ENCODE measurements around the gene AASDH. TPM values are rescaled to one million over a fixed set of nuclear protein-coding genes. Genes with fewer than 3 reads are reported as not detected.

The AASDH gene
- total RNA-seq, 1 experiment from 2014 or later = 12.6 TPM

DNA sequence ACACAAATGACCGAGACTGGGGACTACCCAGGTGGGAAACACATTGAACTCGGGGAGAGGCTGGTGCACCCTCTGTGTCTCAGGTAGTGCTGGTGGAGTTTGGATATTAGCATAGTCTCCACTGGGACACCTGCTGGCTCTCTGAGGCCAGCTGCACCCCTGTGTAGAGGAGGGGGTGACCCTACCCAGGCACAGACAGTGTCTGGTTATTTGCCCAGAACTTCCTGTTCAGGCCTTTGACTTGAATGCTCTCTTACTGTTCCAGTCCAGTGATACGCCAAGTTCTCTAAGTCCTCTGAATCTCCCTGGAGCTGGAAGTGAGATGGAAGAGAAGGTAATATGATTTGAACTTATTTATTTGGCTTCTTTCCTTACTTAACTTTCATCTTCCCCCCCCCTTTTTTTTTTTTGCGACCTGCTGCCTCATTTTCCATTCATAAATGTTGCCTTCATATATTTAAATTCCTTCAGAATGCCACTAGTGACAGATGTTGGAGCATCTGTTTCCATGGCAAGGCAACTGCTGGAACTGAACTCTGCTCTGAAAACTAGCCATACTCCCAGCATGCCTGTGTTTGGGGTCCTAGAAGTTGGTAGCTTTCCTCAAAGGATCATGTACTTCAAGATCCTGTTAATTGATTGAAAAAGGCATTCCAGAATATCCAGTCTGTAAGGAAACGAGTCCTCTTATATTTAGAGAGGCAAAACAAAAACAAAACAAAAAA, 76.7 kb downstream of the AASDH start:
- no peaks in the 10 kb centered on the region for H3K4me1 Mint-ChIP-seq
- no peak overlapping the region for H3K4me3 Mint-ChIP-seq
- no peak for DNase-seq (ENCODE audit: low spot score)
- H3K9me3 Mint-ChIP-seq = no peaks in the 10 kb centered on the region
- TF ChIP-seq, protein P1, sequence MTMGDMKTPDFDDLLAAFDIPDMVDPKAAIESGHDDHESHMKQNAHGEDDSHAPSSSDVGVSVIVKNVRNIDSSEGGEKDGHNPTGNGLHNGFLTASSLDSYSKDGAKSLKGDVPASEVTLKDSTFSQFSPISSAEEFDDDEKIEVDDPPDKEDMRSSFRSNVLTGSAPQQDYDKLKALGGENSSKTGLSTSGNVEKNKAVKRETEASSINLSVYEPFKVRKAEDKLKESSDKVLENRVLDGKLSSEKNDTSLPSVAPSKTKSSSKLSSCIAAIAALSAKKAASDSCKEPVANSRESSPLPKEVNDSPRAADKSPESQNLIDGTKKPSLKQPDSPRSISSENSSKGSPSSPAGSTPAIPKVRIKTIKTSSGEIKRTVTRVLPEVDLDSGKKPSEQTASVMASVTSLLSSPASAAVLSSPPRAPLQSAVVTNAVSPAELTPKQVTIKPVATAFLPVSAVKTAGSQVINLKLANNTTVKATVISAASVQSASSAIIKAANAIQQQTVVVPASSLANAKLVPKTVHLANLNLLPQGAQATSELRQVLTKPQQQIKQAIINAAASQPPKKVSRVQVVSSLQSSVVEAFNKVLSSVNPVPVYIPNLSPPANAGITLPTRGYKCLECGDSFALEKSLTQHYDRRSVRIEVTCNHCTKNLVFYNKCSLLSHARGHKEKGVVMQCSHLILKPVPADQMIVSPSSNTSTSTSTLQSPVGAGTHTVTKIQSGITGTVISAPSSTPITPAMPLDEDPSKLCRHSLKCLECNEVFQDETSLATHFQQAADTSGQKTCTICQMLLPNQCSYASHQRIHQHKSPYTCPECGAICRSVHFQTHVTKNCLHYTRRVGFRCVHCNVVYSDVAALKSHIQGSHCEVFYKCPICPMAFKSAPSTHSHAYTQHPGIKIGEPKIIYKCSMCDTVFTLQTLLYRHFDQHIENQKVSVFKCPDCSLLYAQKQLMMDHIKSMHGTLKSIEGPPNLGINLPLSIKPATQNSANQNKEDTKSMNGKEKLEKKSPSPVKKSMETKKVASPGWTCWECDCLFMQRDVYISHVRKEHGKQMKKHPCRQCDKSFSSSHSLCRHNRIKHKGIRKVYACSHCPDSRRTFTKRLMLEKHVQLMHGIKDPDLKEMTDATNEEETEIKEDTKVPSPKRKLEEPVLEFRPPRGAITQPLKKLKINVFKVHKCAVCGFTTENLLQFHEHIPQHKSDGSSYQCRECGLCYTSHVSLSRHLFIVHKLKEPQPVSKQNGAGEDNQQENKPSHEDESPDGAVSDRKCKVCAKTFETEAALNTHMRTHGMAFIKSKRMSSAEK (CRISPR knock-in tag; IDR thresholded peaks at IDR 0.05; ENCODE audit: borderline replicate concordance) = no peak
- TF ChIP-seq ZNF263 (CRISPR knock-in tag; IDR thresholded peaks at IDR 0.05; ENCODE audit: low read depth) (no peak), TEAD4 (CRISPR knock-in tag; IDR thresholded peaks at IDR 0.05) (no peak), SMAD4 (CRISPR knock-in tag; IDR thresholded peaks at IDR 0.05) (no peak), ATF1 (CRISPR knock-in tag; IDR thresholded peaks at IDR 0.05) (no peak)
- TF ChIP-seq, protein P2, sequence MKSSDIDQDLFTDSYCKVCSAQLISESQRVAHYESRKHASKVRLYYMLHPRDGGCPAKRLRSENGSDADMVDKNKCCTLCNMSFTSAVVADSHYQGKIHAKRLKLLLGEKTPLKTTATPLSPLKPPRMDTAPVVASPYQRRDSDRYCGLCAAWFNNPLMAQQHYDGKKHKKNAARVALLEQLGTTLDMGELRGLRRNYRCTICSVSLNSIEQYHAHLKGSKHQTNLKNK (CRISPR knock-in tag; IDR thresholded peaks at IDR 0.05) = no peak
- TF ChIP-seq, protein P3, sequence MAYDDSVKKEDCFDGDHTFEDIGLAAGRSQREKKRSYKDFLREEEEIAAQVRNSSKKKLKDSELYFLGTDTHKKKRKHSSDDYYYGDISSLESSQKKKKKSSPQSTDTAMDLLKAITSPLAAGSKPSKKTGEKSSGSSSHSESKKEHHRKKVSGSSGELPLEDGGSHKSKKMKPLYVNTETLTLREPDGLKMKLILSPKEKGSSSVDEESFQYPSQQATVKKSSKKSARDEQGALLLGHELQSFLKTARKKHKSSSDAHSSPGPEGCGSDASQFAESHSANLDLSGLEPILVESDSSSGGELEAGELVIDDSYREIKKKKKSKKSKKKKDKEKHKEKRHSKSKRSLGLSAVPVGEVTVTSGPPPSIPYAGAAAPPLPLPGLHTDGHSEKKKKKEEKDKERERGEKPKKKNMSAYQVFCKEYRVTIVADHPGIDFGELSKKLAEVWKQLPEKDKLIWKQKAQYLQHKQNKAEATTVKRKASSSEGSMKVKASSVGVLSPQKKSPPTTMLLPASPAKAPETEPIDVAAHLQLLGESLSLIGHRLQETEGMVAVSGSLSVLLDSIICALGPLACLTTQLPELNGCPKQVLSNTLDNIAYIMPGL (CRISPR knock-in tag; IDR thresholded peaks at IDR 0.05) = no peak
- ChIA-PET CTCF (interaction anchor here (1.6 kb wide), 1 partner anchor 362 kb away, joined by 4 read pairs; the partner anchor contains the start of gene CEP135), POLR2A (no interaction called here)
- H3K27ac Mint-ChIP-seq = no peak overlapping the region
- H3K27me3 Mint-ChIP-seq (ENCODE audit: low read depth) = no peaks in the 10 kb centered on the region
- H3K36me3 Mint-ChIP-seq = peaks cover 12% of the 10 kb centered on the region
- no peak for ATAC-seq

DNA sequence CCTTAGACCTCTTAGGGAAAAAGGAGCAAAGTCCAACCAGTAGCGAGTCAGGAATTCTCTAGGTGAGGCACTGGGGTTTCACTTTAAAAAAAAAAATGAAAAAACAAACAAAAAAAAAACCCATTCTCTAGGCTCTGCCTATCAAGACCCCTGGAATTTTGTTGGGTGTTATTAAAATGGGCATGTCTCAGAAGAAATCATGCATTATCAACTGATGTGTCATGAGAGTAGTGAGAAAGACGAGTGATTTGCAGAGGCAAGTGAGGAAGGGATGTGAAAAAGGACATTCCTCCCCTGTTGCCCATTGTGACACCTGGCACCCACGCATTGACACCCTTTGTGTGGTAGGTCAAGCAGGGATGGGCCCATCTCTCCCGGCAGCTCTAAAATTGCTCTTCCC, 78.9 kb downstream of the AASDH start:
- DNase-seq (ENCODE audit: low spot score) (no peak), ATAC-seq (no peak)
- no peaks in the 10 kb centered on the region for H3K27me3 Mint-ChIP-seq (ENCODE audit: low read depth)
- CTCF ChIA-PET = no interaction called here
- H3K27ac Mint-ChIP-seq = no peak overlapping the region
- peaks cover 5% of the 10 kb centered on the region; the same call in 1 of the 2 replicates for H3K36me3 Mint-ChIP-seq
- no peaks in the 10 kb centered on the region for H3K4me1 Mint-ChIP-seq
- no peaks in the 10 kb centered on the region for H3K9me3 Mint-ChIP-seq
- POLR2A ChIA-PET = no interaction called here
- no peak overlapping the region for H3K4me3 Mint-ChIP-seq
- TF ChIP-seq, protein P4, sequence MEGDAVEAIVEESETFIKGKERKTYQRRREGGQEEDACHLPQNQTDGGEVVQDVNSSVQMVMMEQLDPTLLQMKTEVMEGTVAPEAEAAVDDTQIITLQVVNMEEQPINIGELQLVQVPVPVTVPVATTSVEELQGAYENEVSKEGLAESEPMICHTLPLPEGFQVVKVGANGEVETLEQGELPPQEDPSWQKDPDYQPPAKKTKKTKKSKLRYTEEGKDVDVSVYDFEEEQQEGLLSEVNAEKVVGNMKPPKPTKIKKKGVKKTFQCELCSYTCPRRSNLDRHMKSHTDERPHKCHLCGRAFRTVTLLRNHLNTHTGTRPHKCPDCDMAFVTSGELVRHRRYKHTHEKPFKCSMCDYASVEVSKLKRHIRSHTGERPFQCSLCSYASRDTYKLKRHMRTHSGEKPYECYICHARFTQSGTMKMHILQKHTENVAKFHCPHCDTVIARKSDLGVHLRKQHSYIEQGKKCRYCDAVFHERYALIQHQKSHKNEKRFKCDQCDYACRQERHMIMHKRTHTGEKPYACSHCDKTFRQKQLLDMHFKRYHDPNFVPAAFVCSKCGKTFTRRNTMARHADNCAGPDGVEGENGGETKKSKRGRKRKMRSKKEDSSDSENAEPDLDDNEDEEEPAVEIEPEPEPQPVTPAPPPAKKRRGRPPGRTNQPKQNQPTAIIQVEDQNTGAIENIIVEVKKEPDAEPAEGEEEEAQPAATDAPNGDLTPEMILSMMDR (IDR thresholded peaks at IDR 0.05) = no peak
- TF ChIP-seq TCF7 (CRISPR knock-in tag; IDR thresholded peaks at IDR 0.05; ENCODE audit: low read depth) (no peak), PRRX2 (CRISPR knock-in tag; IDR thresholded peaks at IDR 0.05) (no peak), CBFB (CRISPR knock-in tag; IDR thresholded peaks at IDR 0.05; ENCODE audit: low read depth) (no peak), GABPB1 (CRISPR knock-in tag; IDR thresholded peaks at IDR 0.05) (no peak), ZNF138 (CRISPR knock-in tag; conservative IDR thresholded peaks at IDR 0.05) (no peak), SOX15 (CRISPR knock-in tag; IDR thresholded peaks at IDR 0.05) (no peak), ZNF396 (CRISPR knock-in tag; IDR thresholded peaks at IDR 0.05; ENCODE audit: borderline replicate concordance) (no peak), CREB1 (CRISPR knock-in tag; IDR thresholded peaks at IDR 0.05) (no peak)
- TF ChIP-seq, protein P5, sequence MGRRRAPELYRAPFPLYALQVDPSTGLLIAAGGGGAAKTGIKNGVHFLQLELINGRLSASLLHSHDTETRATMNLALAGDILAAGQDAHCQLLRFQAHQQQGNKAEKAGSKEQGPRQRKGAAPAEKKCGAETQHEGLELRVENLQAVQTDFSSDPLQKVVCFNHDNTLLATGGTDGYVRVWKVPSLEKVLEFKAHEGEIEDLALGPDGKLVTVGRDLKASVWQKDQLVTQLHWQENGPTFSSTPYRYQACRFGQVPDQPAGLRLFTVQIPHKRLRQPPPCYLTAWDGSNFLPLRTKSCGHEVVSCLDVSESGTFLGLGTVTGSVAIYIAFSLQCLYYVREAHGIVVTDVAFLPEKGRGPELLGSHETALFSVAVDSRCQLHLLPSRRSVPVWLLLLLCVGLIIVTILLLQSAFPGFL (CRISPR knock-in tag; IDR thresholded peaks at IDR 0.05; ENCODE audit: borderline replicate concordance) = no peak
- TF ChIP-seq, protein P1 (CRISPR knock-in tag; IDR thresholded peaks at IDR 0.05; ENCODE audit: borderline replicate concordance) = no peak
- TF ChIP-seq, protein P6, sequence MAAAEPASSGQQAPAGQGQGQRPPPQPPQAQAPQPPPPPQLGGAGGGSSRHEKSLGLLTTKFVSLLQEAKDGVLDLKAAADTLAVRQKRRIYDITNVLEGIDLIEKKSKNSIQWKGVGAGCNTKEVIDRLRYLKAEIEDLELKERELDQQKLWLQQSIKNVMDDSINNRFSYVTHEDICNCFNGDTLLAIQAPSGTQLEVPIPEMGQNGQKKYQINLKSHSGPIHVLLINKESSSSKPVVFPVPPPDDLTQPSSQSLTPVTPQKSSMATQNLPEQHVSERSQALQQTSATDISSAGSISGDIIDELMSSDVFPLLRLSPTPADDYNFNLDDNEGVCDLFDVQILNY (CRISPR knock-in tag; IDR thresholded peaks at IDR 0.05) = no peak
- TF ChIP-seq, protein P7, sequence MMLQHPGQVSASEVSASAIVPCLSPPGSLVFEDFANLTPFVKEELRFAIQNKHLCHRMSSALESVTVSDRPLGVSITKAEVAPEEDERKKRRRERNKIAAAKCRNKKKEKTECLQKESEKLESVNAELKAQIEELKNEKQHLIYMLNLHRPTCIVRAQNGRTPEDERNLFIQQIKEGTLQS (CRISPR knock-in tag; conservative IDR thresholded peaks at IDR 0.05) = no peak
